NCI-H187 (cell line): Measurements from ENCODE around the gene TMEM225B.
"Not testable (repeated sequence)": the region's sequence is repeated elsewhere in the genome, so short reads cannot be mapped to it uniquely, and the experiment has no call there.

Source experiments
- DNase-seq, 2 experiments: peaks; one replicate each; lab custom pipeline; 2025; lab: John Stamatoyannopoulos, UW

The TMEM225B gene

DNA sequence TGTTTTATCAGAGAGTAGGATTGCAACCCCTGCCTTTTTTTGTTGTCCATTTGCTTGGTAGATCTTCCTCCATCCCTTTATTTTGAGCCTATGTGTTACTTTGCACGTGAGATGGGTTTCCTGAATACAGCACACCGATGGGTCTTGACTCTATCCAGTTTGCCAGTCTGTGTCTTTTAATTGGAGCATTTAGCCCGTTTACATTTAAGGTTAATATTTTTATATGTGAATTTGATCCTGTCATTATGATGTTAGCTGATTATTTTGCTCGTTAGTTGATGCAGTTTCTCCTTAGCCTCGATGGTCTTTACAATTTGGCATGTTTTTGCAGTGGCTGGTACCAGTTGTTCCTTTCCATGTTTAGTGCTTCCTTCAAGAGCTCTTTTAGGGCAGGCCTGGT lies 59.8 kb downstream of the TMEM225B start:
- not testable (repeated sequence) for DNase-seq
